Vagina (tissue), 2 donors: ENCODE results near the gene EPC1. TPM values are rescaled to one million over a fixed set of nuclear protein-coding genes. Genes with fewer than 3 reads are reported as not detected.

Source experiments
- DNase-seq, 2 donors: peaks; one replicate each; pipeline ENCODE4 v3.0.0-alpha.2; 2017; ENCODE audit errors: extremely low spot score in 2 of 2
- H3K27ac ChIP-seq: fragments of 200-600 bp; sonication (generic); one replicate; pipeline ENCODE4 v1.5.1; 2019
- H3K27me3 ChIP-seq: fragments of 200-600 bp; sonication (generic); one replicate; pipeline ENCODE4 v1.5.1; 2019
- H3K36me3 ChIP-seq, 2 donors: fragments of 200-600 bp; sonication (generic); one replicate each; pipeline ENCODE4 v1.5.1; 2017 to 2019
- H3K4me1 ChIP-seq: fragments of 200-600 bp; sonication (generic); one replicate; pipeline ENCODE4 v1.5.1; 2019
- H3K4me3 ChIP-seq, 2 donors: fragments of 200-600 bp; sonication (generic); 1 replicate in 1 of 2; 2 replicates in 1 of 2; pipeline ENCODE4 v1.5.1; 2016 to 2019
- H3K9me3 ChIP-seq: fragments of 200-600 bp; sonication (generic); one replicate; pipeline ENCODE4 v1.5.1; 2019
- CTCF ChIP-seq, 3 experiments: fragments of 450-650 bp in 2 of 3; fragments of 200-600 bp in 1 of 3; sonication (generic) in 1 of 3; IDR thresholded peaks; one replicate each; pipeline ENCODE4 v1.5.1; 2017 to 2019; ENCODE audit warnings: antibody characterized with exemption in 3 of 3, mild to moderate bottlenecking in 2 of 3, moderate library complexity in 2 of 3
- POLR2A ChIP-seq, 2 donors: fragments of 450-650 bp; IDR thresholded peaks; one replicate each; pipeline ENCODE4 v1.6.1; 2017; ENCODE audit warnings: antibody characterized with exemption in 2 of 2, mild to moderate bottlenecking in 2 of 2, moderate library complexity in 2 of 2
- POLR2AphosphoS5 ChIP-seq, 2 donors: sonication (generic); formaldehyde crosslinking; IDR thresholded peaks; one replicate each; pipeline ENCODE4 v1.9.0; 2017; ENCODE audit warnings: antibody characterized with exemption in 2 of 2, mild to moderate bottlenecking in 2 of 2, low read depth in 1 of 2; ENCODE audit not compliant: insufficient read depth in 1 of 2
- intact Hi-C: fragments of 100-400 bp; cut with DNase I; formaldehyde crosslinking; loops from one replicate; pipeline ENCODE4 v1.15.1; 2023
- total RNA-seq: library from RNA; depleted of rRNA; stranded (reverse); fragments of >200 nt; gene quantifications from one replicate; pipeline ENCODE4 v1.2.3, GENCODE V29; 2016

EPC1 gene
- total RNA-seq, 1 donor from 2014 or later, result 54.5 TPM

- H3K4me3 ChIP-seq, result no peak overlapping the region
- DNase-seq, result no peak
- peaks cover 96% of the 10 kb centered on the region for H3K4me1 ChIP-seq
- intact Hi-C loops, result no loop called here
- no peaks in the 10 kb centered on the region for H3K36me3 ChIP-seq
- no peak for TF ChIP-seq CTCF (IDR thresholded peaks at IDR 0.05)
- no peak overlapping the region for H3K27ac ChIP-seq
- no peaks in the 10 kb centered on the region for H3K9me3 ChIP-seq
- no peaks in the 10 kb centered on the region for H3K27me3 ChIP-seq
Observed at GRCh38 chr10:32331606-32332005, 15.4 kb downstream of the EPC1 start.

- Histone ChIP-seq H3K36me3 (no peaks in the 10 kb centered on the region), H3K4me1 (peaks cover 96% of the 10 kb centered on the region), H3K4me3 (no peak overlapping the region), H3K27me3 (no peaks in the 10 kb centered on the region), H3K27ac (no peak overlapping the region), H3K9me3 (no peaks in the 10 kb centered on the region)
- TF ChIP-seq CTCF (IDR thresholded peaks at IDR 0.05) (no peak), POLR2AphosphoS5 (IDR thresholded peaks at IDR 0.05; ENCODE audit: insufficient read depth in 1 of 2, low read depth in 1 of 2) (no peak), POLR2A (IDR thresholded peaks at IDR 0.05) (no peak)
- DNase-seq, result no peak
- intact Hi-C loops, result no loop called here
Observed at GRCh38 chr10:32330214-32330613, 16.7 kb downstream of the EPC1 start.

- TF ChIP-seq CTCF (IDR thresholded peaks at IDR 0.05), result no peak
- no peak for TF ChIP-seq POLR2A (IDR thresholded peaks at IDR 0.05)
- no peak for TF ChIP-seq POLR2AphosphoS5 (IDR thresholded peaks at IDR 0.05; ENCODE audit: insufficient read depth in 1 of 2, low read depth in 1 of 2)
- Histone ChIP-seq H3K4me1 (peaks cover 96% of the 10 kb centered on the region), H3K27ac (no peak overlapping the region), H3K4me3 (no peak overlapping the region), H3K9me3 (no peaks in the 10 kb centered on the region), H3K36me3 (no peaks in the 10 kb centered on the region), H3K27me3 (no peaks in the 10 kb centered on the region)
- no peak for DNase-seq
- intact Hi-C loops, result no loop called here
Observed at GRCh38 chr10:32329061-32329460, 17.9 kb downstream of the EPC1 start.

GRCh38 chr10:32328499-32328898, 18.5 kb downstream of the EPC1 start:
- H3K36me3 ChIP-seq, result no peaks in the 10 kb centered on the region
- no peak for TF ChIP-seq POLR2AphosphoS5 (IDR thresholded peaks at IDR 0.05; ENCODE audit: insufficient read depth in 1 of 2, low read depth in 1 of 2)
- no peak for TF ChIP-seq POLR2A (IDR thresholded peaks at IDR 0.05)
- no peak for TF ChIP-seq CTCF (IDR thresholded peaks at IDR 0.05)
- DNase-seq, result no peak
- peaks cover 96% of the 10 kb centered on the region for H3K4me1 ChIP-seq
- H3K27me3 ChIP-seq, result no peaks in the 10 kb centered on the region
- H3K9me3 ChIP-seq, result no peaks in the 10 kb centered on the region
- intact Hi-C loops, result no loop called here
- H3K27ac ChIP-seq, result no peak overlapping the region
- no peak overlapping the region for H3K4me3 ChIP-seq

GRCh38 chr10:32327364-32327691, 19.6 kb downstream of the EPC1 start:
- no peak for TF ChIP-seq POLR2AphosphoS5 (IDR thresholded peaks at IDR 0.05; ENCODE audit: insufficient read depth in 1 of 2, low read depth in 1 of 2)
- TF ChIP-seq CTCF (IDR thresholded peaks at IDR 0.05), result no peak
- no peak for TF ChIP-seq POLR2A (IDR thresholded peaks at IDR 0.05)
- no peak for DNase-seq
- Histone ChIP-seq H3K27me3 (no peaks in the 10 kb centered on the region), H3K9me3 (no peaks in the 10 kb centered on the region), H3K27ac (no peak overlapping the region), H3K4me3 (no peak overlapping the region), H3K4me1 (peaks cover 96% of the 10 kb centered on the region), H3K36me3 (no peaks in the 10 kb centered on the region)
- intact Hi-C loops, result no loop called here
